NCI-H1417 (cell line): ENCODE results near the gene ARRDC1.
"Not testable (repeated sequence)": the region's sequence is repeated elsewhere in the genome, so short reads cannot be mapped to it uniquely, and the experiment has no call there.

ENCODE experiments used
- DNase-seq, 3 experiments: peaks; one replicate each; lab custom pipeline; 2025; lab: John Stamatoyannopoulos, UW

Gene ARRDC1

GRCh38 chr9:137605121-137606004 lies at the start of gene ARRDC1:
Gene ARRDC1 (plus strand): TSS chr9:137605686. CDS start chr9:137605718, 32 bp downstream.
- peak; percentile 79 to 95 (median 91) for DNase-seq

- no peak for DNase-seq
These were observed 49.2 kb upstream of the ARRDC1 start for GRCh38 chr9:137556069-137556838.

- DNase-seq: no peak
These were observed 47.4 kb upstream of the ARRDC1 start for GRCh38 chr9:137558127-137558526.

- DNase-seq: no peak
These were observed 41.4 kb upstream of the ARRDC1 start for GRCh38 chr9:137564134-137564533.

- DNase-seq: no peak
These were observed 40.6 kb upstream of the ARRDC1 start for GRCh38 chr9:137564817-137565411.

- not testable (repeated sequence) for DNase-seq
These were observed 37.0 kb upstream of the ARRDC1 start for GRCh38 chr9:137568445-137568844.

- DNase-seq: no peak
These were observed 35.8 kb upstream of the ARRDC1 start for GRCh38 chr9:137569609-137570203.

GRCh38 chr9:137570566-137570965 lies 34.9 kb upstream of the ARRDC1 start:
- DNase-seq: no peak

- no peak for DNase-seq
These were observed 31.3 kb upstream of the ARRDC1 start for GRCh38 chr9:137574192-137574591.

- DNase-seq: no peak
These were observed 30.1 kb upstream of the ARRDC1 start for GRCh38 chr9:137575364-137575715.

- no peak for DNase-seq
These were observed 29.6 kb upstream of the ARRDC1 start for GRCh38 chr9:137575716-137576411.

GRCh38 chr9:137578518-137579258 lies 26.8 kb upstream of the ARRDC1 start, which contains the start of gene DPH7:
Gene DPH7 (minus strand): TSS chr9:137578925. CDS start chr9:137578777, 148 bp downstream.
- DNase-seq: peak; percentile 82 to 95 (median 95)

GRCh38 chr9:137579259-137579604 lies 26.3 kb upstream of the ARRDC1 start:
- no peak for DNase-seq

- DNase-seq: peak in 1 of 3 experiments; percentile 27
These were observed 25.1 kb upstream of the ARRDC1 start for GRCh38 chr9:137580209-137580953.

GRCh38 chr9:137580954-137581322 lies 24.5 kb upstream of the ARRDC1 start:
- no peak for DNase-seq

- no peak for DNase-seq
These were observed 23.9 kb upstream of the ARRDC1 start for GRCh38 chr9:137581361-137582285.

GRCh38 chr9:137582286-137582860 lies 23.1 kb upstream of the ARRDC1 start:
- no peak for DNase-seq

- no peak for DNase-seq
These were observed 22.1 kb upstream of the ARRDC1 start for GRCh38 chr9:137583347-137583746.

- DNase-seq: no peak
These were observed 21.5 kb upstream of the ARRDC1 start for GRCh38 chr9:137583957-137584356.
